ENCODE data around the gene PAIP2.

PAIP2 gene

GRCh38 chr5:139376364-139376763, 34.7 kb downstream of the PAIP2 start:
- in situ Hi-C loops (cut with HindIII; ENCODE audit: low sequenced_read_pairs) = no loop called here
- no peak overlapping the region for H3K4me3 ChIP-seq (ENCODE audit: low read depth, low read length)
- no peak for TF ChIP-seq CTCF (IDR thresholded peaks at IDR 0.05; ENCODE audit: low read depth, low read length, missing control alignments)
- DNase-seq (ENCODE audit: low read depth) = no peak

GRCh38 chr5:139377226-139377625, 35.6 kb downstream of the PAIP2 start:
- no peak for DNase-seq (ENCODE audit: low read depth)
- no peak overlapping the region for H3K4me3 ChIP-seq (ENCODE audit: low read depth, low read length)
- in situ Hi-C loops (cut with HindIII; ENCODE audit: low sequenced_read_pairs) = no loop called here
- no peak for TF ChIP-seq CTCF (IDR thresholded peaks at IDR 0.05; ENCODE audit: low read depth, low read length, missing control alignments)

GRCh38 chr5:139378101-139378825, 36.6 kb downstream of the PAIP2 start:
- TF ChIP-seq CTCF (IDR thresholded peaks at IDR 0.05; ENCODE audit: low read depth, low read length, missing control alignments) = no peak
- DNase-seq (ENCODE audit: low read depth) = no peak
- in situ Hi-C loops (cut with HindIII; ENCODE audit: low sequenced_read_pairs) = no loop called here

GRCh38 chr5:139378941-139379361, 37.3 kb downstream of the PAIP2 start:
- no peak for TF ChIP-seq CTCF (IDR thresholded peaks at IDR 0.05; ENCODE audit: low read depth, low read length, missing control alignments)
- in situ Hi-C loops (cut with HindIII; ENCODE audit: low sequenced_read_pairs) = no loop called here
- no peak overlapping the region for H3K4me3 ChIP-seq (ENCODE audit: low read depth, low read length)
- DNase-seq (ENCODE audit: low read depth) = no peak

More at GRCh38 chr5:139378101-139378825, 36.6 kb downstream of the PAIP2 start:
- no peak overlapping the region for H3K4me3 ChIP-seq (ENCODE audit: low read depth, low read length)

GRCh38 chr5:139379626-139380449, 38.2 kb downstream of the PAIP2 start:
- TF ChIP-seq CTCF (IDR thresholded peaks at IDR 0.05; ENCODE audit: low read depth, low read length, missing control alignments) = no peak
- no peak overlapping the region for H3K4me3 ChIP-seq (ENCODE audit: low read depth, low read length)
- DNase-seq (ENCODE audit: low read depth) = no peak
- in situ Hi-C loops (cut with HindIII; ENCODE audit: low sequenced_read_pairs) = no loop called here

- no peak for DNase-seq (ENCODE audit: low read depth)
- in situ Hi-C loops (cut with HindIII; ENCODE audit: low sequenced_read_pairs) = no loop called here
- no peak overlapping the region for H3K4me3 ChIP-seq (ENCODE audit: low read depth, low read length)
- TF ChIP-seq CTCF (IDR thresholded peaks at IDR 0.05; ENCODE audit: low read depth, low read length, missing control alignments) = no peak
These were observed 40.4 kb downstream of the PAIP2 start for GRCh38 chr5:139381837-139382761.
